Subcutaneous abdominal adipose tissue (tissue), 5 donors: Measurements from ENCODE around the gene MARCHF10.

Experiments
- H3K27ac ChIP-seq: one replicate; pipeline ENCODE4 v1.7.0; 2013; ENCODE audit warnings: low read depth, mild to moderate bottlenecking, inconsistent platforms, low read length, moderate library complexity
- H3K27me3 ChIP-seq, 5 donors: one replicate each; pipeline ENCODE4 v1.7.0; 2013; ENCODE audit warnings: low read length in 5 of 5, inconsistent platforms in 1 of 5; ENCODE audit not compliant: control insufficient read depth in 5 of 5, insufficient read depth in 4 of 5
- H3K36me3 ChIP-seq, 5 donors: one replicate each; pipeline ENCODE4 v1.7.0; 2013; ENCODE audit warnings: low read length in 5 of 5; ENCODE audit not compliant: control insufficient read depth in 5 of 5, insufficient read depth in 5 of 5
- H3K4me1 ChIP-seq, 5 donors: one replicate each; pipeline ENCODE4 v1.7.0; 2013; ENCODE audit warnings: low read length in 5 of 5, mild to moderate bottlenecking in 3 of 5, moderate library complexity in 1 of 5; ENCODE audit not compliant: control insufficient read depth in 5 of 5, insufficient read depth in 5 of 5
- H3K4me3 ChIP-seq, 5 donors: one replicate each; pipeline ENCODE4 v1.7.0; 2013; ENCODE audit warnings: low read length in 5 of 5, low read depth in 1 of 5
- H3K9ac ChIP-seq, 5 donors: one replicate each; pipeline ENCODE4 v1.7.0; 2013; ENCODE audit warnings: low read length in 5 of 5, mild to moderate bottlenecking in 4 of 5, moderate library complexity in 3 of 5
- H3K9me3 ChIP-seq, 5 donors: one replicate each; pipeline ENCODE4 v1.7.0; 2013; ENCODE audit warnings: low read length in 5 of 5; ENCODE audit not compliant: control insufficient read depth in 5 of 5
- donor health status: healthy.
- donor health status: healthy.
- donor health status: healthy.
- donor health status: healthy.
- donor health status: healthy.

Gene MARCHF10

GRCh38 chr17:62722625-62723024 lies 85.5 kb downstream of the MARCHF10 start:
- Histone ChIP-seq H3K27ac (no peak overlapping the region), H3K36me3 (no peaks in the 10 kb centered on the region), H3K27me3 (peaks cover 2 to 5% (median 3%) of the 10 kb centered on the region in 5 donors), H3K9ac (no peak overlapping the region), H3K9me3 (no peaks in the 10 kb centered on the region), H3K4me3 (no peak overlapping the region), H3K4me1 (peaks cover 0 to 24% (median 5%) of the 10 kb centered on the region in 5 donors)

DNA sequence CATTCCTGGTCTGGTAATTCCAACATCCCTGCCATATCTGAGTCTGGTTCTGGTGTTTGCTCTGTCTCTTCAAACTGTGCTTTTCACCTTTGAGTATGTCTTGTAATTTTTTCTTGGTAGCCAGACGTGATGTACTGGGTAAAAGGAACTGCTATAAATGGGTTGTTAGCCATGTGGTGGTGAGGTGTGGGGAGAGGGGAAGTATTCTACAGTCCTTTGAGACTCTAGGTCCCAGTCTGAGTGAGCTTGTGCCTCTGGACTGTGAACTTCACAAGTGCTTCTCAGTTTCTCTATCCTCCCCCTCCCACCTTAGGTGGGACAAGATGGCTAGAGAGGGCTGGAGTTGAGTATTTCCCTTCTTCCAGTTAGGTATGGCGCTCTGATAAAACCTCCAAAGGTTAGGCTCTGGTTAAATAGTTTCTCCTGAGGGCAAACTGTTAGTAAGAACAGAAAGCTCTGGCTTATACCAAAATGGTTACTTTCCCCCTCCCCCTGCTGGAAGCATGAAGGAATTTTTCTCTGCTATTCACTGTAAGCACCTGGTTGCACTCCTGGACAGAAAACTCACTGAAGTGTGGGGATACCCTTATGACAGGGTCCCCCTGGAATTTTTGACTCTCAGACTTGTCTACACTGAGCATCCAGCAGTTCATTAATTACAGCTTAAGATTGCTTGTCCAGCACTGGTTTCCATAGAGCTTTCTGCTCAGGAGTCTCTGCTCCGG lies 87.8 kb downstream of the MARCHF10 start:
- H3K4me1 ChIP-seq, result peaks cover 0 to 13% (median 5%) of the 10 kb centered on the region in 5 donors
- no peaks in the 10 kb centered on the region for H3K9me3 ChIP-seq
- no peak overlapping the region for H3K27ac ChIP-seq
- H3K27me3 ChIP-seq, result peaks cover 0 to 5% (median 3%) of the 10 kb centered on the region in 5 donors
- H3K9ac ChIP-seq, result no peak overlapping the region
- H3K36me3 ChIP-seq, result no peaks in the 10 kb centered on the region
- H3K4me3 ChIP-seq, result no peak overlapping the region

DNA sequence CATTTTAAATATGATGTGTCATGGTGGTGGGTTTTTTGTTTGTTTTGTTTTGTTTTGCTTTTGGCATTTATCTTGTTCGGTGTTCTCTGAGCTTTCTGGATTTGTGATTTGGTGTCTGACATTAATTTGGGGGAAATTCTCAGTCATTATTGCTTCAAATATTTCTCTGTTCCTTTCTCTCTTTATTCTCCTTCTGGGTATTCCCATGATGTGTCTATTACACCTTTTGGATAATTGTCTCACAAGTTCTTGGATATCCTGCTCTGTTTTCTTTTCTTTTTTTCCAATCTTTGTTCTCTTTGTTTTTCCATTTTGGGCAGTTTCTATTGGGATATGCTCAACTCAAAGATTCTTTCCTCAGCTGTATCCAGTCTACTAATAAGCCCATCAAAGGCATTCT lies 88.5 kb downstream of the MARCHF10 start:
- Histone ChIP-seq H3K9me3 (no peaks in the 10 kb centered on the region), H3K4me1 (peaks cover 0 to 6% (median 0%) of the 10 kb centered on the region in 5 donors), H3K27me3 (peaks cover 0 to 4% (median 2%) of the 10 kb centered on the region in 5 donors), H3K9ac (no peak overlapping the region), H3K27ac (no peak overlapping the region), H3K36me3 (no peaks in the 10 kb centered on the region), H3K4me3 (no peak overlapping the region)

- Histone ChIP-seq H3K9me3 (no peaks in the 10 kb centered on the region), H3K9ac (no peak overlapping the region), H3K27me3 (peaks cover 0 to 4% (median 0%) of the 10 kb centered on the region in 5 donors), H3K4me1 (no peaks in the 10 kb centered on the region), H3K36me3 (no peaks in the 10 kb centered on the region), H3K27ac (no peak overlapping the region), H3K4me3 (no peak overlapping the region)
Observed at GRCh38 chr17:62718429-62718828, 89.7 kb downstream of the MARCHF10 start.

- no peak overlapping the region for H3K9ac ChIP-seq
- H3K9me3 ChIP-seq, result no peaks in the 10 kb centered on the region
- no peaks in the 10 kb centered on the region for H3K36me3 ChIP-seq
- H3K27me3 ChIP-seq, result peaks cover 0 to 4% (median 0%) of the 10 kb centered on the region in 5 donors
- no peak overlapping the region for H3K27ac ChIP-seq
- H3K4me1 ChIP-seq, result no peaks in the 10 kb centered on the region
- no peak overlapping the region for H3K4me3 ChIP-seq
Observed at GRCh38 chr17:62717889-62718288, 90.2 kb downstream of the MARCHF10 start.

DNA sequence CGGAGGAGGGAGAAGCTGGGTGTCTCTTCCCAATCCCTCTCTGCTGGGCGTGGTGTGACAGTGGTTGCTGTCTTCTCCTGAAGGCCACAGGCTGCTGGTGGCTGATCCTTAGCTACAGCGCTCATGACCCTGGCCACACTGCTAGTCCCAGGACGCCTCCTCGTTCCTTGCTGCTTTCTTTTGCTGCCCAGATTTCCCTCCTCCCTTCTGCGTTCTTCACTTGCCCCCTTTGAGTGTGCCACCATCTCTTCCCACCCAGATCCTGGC lies 90.6 kb downstream of the MARCHF10 start:
- Histone ChIP-seq H3K27ac (no peak overlapping the region), H3K9me3 (no peaks in the 10 kb centered on the region), H3K9ac (no peak overlapping the region), H3K36me3 (no peaks in the 10 kb centered on the region), H3K4me3 (no peak overlapping the region), H3K4me1 (peaks cover 0 to under 1% (median under 1%) of the 10 kb centered on the region in 5 donors), H3K27me3 (peaks cover 0 to 4% (median 0%) of the 10 kb centered on the region in 5 donors)

DNA sequence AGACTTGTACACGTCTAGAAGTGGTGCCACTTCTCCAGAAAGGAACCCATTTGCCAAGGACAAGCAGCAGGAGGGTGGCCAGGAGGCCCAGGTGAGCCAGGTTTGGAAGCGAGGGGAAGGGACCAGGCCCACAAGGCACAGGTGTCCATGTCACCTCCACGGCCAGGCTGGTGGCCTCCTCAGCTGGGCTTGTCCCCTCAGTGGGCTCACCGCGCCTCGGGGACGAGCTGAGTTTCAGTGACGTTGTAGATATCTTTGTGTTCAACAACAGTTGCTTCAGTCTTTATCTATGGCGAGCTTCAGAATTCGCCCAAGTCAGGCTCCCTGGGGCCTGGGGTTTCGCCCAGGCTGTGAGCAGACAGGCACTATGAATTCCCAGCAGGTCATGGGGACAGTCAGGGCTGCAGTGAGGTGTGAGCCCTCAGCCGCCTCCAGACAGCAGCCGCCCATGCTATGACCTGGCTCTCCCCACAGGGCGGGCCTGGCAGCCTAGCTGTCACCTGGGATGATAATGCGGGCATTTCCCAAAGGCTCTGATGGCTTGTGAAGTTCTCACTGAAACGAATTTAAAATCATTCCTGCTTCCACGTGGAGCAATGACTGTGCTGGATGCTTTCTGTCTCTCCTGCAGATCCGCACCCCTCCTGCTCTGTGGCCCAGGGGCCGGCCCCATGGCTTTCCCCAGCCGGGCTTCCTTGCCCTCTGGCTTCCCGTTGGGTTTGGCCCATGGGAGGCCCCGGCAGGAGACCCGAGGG lies 91.1 kb downstream of the MARCHF10 start:
- Histone ChIP-seq H3K27ac (no peak overlapping the region), H3K36me3 (no peaks in the 10 kb centered on the region), H3K27me3 (peaks cover 0 to 4% (median 0%) of the 10 kb centered on the region in 5 donors), H3K9me3 (no peaks in the 10 kb centered on the region), H3K4me3 (no peak overlapping the region), H3K9ac (no peak overlapping the region), H3K4me1 (peaks cover 0 to 6% (median 5%) of the 10 kb centered on the region in 5 donors)

DNA sequence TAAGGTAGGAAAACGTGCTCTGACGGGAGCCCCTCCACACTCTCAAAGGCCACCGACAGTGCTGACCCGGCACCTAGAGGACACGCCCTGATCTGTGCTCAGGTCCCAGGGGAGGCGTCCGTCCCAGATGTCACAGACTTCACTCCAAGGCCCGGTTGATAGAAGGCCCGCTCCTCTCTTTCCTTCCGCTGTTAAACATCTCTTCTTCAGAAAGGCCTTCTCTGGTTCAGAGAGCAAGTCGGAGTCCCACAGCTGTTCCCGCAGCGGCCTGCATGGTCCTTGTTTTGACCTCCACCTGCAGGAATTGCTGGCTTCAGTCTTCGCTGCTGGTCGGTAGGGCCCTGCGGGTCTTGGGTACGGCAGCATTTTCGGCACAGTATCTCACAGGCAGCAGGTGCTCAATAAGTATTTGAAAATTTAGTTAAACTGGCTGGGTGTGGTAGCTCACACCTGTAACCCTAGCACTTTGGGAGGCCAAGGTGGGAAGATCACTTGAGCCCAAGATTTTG lies 92.2 kb downstream of the MARCHF10 start:
- Histone ChIP-seq H3K4me1 (peaks cover 2 to 9% (median 5%) of the 10 kb centered on the region in 5 donors), H3K36me3 (no peaks in the 10 kb centered on the region), H3K27ac (no peak overlapping the region), H3K9me3 (no peaks in the 10 kb centered on the region), H3K27me3 (peaks cover 0 to 4% (median 0%) of the 10 kb centered on the region in 5 donors), H3K9ac (no peak overlapping the region), H3K4me3 (no peak overlapping the region)

DNA sequence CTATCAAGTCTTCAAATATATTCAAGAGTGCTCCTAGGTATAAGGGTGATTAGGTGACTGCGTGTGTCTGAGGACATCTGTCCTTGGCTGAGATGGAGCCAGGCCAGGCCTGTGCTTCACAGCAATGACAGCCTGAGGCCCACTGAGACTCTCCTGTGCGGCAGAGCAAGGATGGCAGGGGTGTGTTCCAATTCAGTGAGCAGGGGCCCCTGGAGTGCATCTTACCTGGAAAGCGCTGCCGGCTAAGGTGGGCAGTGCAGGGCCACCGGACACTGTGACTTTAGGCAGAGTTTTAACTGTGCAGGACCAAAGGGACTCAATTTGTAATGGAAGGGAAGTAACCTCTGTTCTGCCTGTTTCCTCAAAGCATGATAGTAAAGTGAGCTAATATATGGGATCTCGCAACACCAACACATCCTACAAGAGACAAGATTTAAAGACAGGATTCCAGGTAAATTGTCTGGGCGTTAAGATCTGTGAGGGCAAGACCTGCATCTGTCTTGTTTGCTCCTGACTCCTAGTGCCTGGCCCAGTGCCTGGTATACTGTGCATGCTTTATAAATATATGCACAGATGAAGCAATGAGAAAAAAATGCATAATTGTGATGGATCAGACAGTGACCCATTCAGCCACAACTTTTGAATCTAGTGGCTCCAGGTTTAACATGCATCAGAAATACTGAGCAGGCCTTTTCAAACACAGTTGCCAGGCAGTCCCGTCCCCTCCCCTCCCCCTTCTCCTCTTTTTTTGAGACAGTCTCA lies 93.9 kb downstream of the MARCHF10 start:
- Histone ChIP-seq H3K4me1 (peaks cover 2 to 9% (median 5%) of the 10 kb centered on the region in 5 donors), H3K9me3 (no peaks in the 10 kb centered on the region), H3K9ac (no peak overlapping the region), H3K27ac (no peak overlapping the region), H3K27me3 (peaks cover 0 to 3% (median 0%) of the 10 kb centered on the region in 5 donors), H3K36me3 (no peaks in the 10 kb centered on the region), H3K4me3 (no peak overlapping the region)
